A549 (cell line): ENCODE measurements around the gene ARHGEF4. TPM values are rescaled to one million over a fixed set of nuclear protein-coding genes. Genes with fewer than 3 reads are reported as not detected.

Source experiments
- ATAC-seq, 2 experiments: fragments of 200-7000 bp in 1 of 2; fragments of >200 bp in 1 of 2; cut with Nextera tagmentation in 1 of 2; cut with Tn5 transposase in 1 of 2; 3 replicates each; pipeline versions ENCODE4 v1.8.0 to v1.9.1; 2018 to 2020; ENCODE audit warnings: mild to moderate bottlenecking in 1 of 2, moderate library complexity in 1 of 2
- CTCF ChIA-PET: fragments of 300-600 bp; sonication (Branson Sonifier 250); formaldehyde crosslinking; extraction: SDS; loops from one replicate; lab custom pipeline; 2021; ENCODE audit warnings: antibody characterized with exemption, inconsistent platforms; lab: Yijun Ruan, JAX
- POLR2A ChIA-PET: fragments of 350-600 bp; formaldehyde crosslinking; extraction: SDS; loops from one replicate; lab custom pipeline; 2021; ENCODE audit warnings: antibody characterized with exemption, inconsistent platforms; lab: Yijun Ruan, JAX
- DNase-seq, 2 experiments: peaks; one replicate each; pipeline versions ENCODE4 v3.0.0 to v3.0.0-alpha.2; 2011 to 2016; ENCODE audit warnings: low read depth in 1 of 2, low spot score in 1 of 2
- FAIRE-seq: peaks from 2 replicates; lab custom pipeline; 2011; peaks lifted over from hg19 to GRCh38; lab: Jason Lieb, UNC
- H3K27ac ChIP-seq, 2 experiments: fragments of >200 bp; sonication (Bioruptor Twin); formaldehyde crosslinking; 3 replicates each; pipeline ENCODE4 v1.5.1; 2016 to 2017
- H3K4me1 ChIP-seq: fragments of >200 bp; sonication (Bioruptor Twin); formaldehyde crosslinking; 3 replicates; pipeline ENCODE4 v1.6.1; 2016
- H3K4me2 ChIP-seq: fragments of >200 bp; sonication (Bioruptor Twin); formaldehyde crosslinking; 3 replicates; pipeline ENCODE4 v1.6.1; 2016
- H3K4me3 ChIP-seq: fragments of >200 bp; sonication (Bioruptor Twin); formaldehyde crosslinking; 3 replicates; pipeline ENCODE4 v1.5.1; 2016
- H3K9me3 ChIP-seq: fragments of >200 bp; sonication (Bioruptor Twin); formaldehyde crosslinking; 3 replicates; pipeline ENCODE4 v1.6.1; 2016
- BCL3 ChIP-seq: fragments of >200 bp; sonication (Bioruptor Twin); formaldehyde crosslinking; IDR thresholded peaks from 3 replicates; pipeline ENCODE4 v1.6.1; 2016
- CHD4 ChIP-seq: fragments of 200-600 bp; sonication (generic); IDR thresholded peaks from 2 replicates; pipeline ENCODE4 v1.6.1; 2016; ENCODE audit warnings: antibody characterized with exemption, mild to moderate bottlenecking, borderline replicate concordance
- EHF ChIP-seq: fragments of 250-450 bp; sonication (Bioruptor Pico); IDR thresholded peaks from 2 replicates; pipeline ENCODE4 v1.5.0; 2020; ENCODE audit warnings: mild to moderate bottlenecking
- ELK1 ChIP-seq: fragments of 150-350 bp; IDR thresholded peaks from 2 replicates; pipeline ENCODE4 v1.6.1; 2014; ENCODE audit warnings: low read depth, mild to moderate bottlenecking, low read length
- ESRRA ChIP-seq: fragments of 150-350 bp; IDR thresholded peaks from 2 replicates; pipeline ENCODE4 v1.6.1; 2014; ENCODE audit warnings: mild to moderate bottlenecking, low read length, borderline replicate concordance
- HMGXB4 ChIP-seq: fragments of 250-450 bp; sonication (Bioruptor Pico); IDR thresholded peaks from 2 replicates; pipeline ENCODE4 v1.5.0; 2021; ENCODE audit warnings: mild to moderate bottlenecking, moderate library complexity, borderline replicate concordance
- JUN ChIP-seq, 2 experiments: fragments of >200 bp; sonication (Bioruptor Twin); formaldehyde crosslinking; IDR thresholded peaks; 2 replicates in 1 of 2; 3 replicates in 1 of 2; pipeline ENCODE4 v1.6.1; 2016 to 2017
- KDM5A ChIP-seq: fragments of 200-600 bp; sonication (generic); IDR thresholded peaks from 2 replicates; pipeline ENCODE4 v1.6.1; 2016; ENCODE audit warnings: antibody characterized with exemption, mild to moderate bottlenecking
- MAFK ChIP-seq: fragments of 450-650 bp; IDR thresholded peaks from 2 replicates; pipeline ENCODE4 v1.6.1; 2014; ENCODE audit not compliant: partially characterized antibody
- MAX ChIP-seq: IDR thresholded peaks from 2 replicates; pipeline ENCODE4 v1.6.1; 2012
- MAZ ChIP-seq: fragments of 150-350 bp; IDR thresholded peaks from 2 replicates; pipeline ENCODE4 v1.6.1; 2014; ENCODE audit warnings: antibody characterized with exemption, low read depth, low read length, borderline replicate concordance
- MYC ChIP-seq: IDR thresholded peaks from 2 replicates; pipeline ENCODE4 v1.6.1; 2012; ENCODE audit warnings: mild to moderate bottlenecking, inconsistent platforms, low read length, improper control_type of control experiment, borderline replicate concordance
- PBX3 ChIP-seq: IDR thresholded peaks from 2 replicates; pipeline ENCODE4 v1.6.1; 2012
- PHF8 ChIP-seq: fragments of 200-600 bp; sonication (generic); IDR thresholded peaks from 2 replicates; pipeline ENCODE4 v1.6.1; 2016; ENCODE audit warnings: low read depth, mild to moderate bottlenecking, antibody characterized with exemption, moderate library complexity, borderline replicate concordance
- RARB ChIP-seq: fragments of 250-450 bp; sonication (Bioruptor Pico); IDR thresholded peaks from 2 replicates; pipeline ENCODE4 v1.8.0; 2021; ENCODE audit warnings: mild to moderate bottlenecking, moderate library complexity
- TFCP2L1 ChIP-seq: fragments of 250-450 bp; sonication (Bioruptor Pico); IDR thresholded peaks from 2 replicates; pipeline ENCODE4 v1.5.0; 2021; ENCODE audit warnings: mild to moderate bottlenecking
- USF2 ChIP-seq: fragments of 450-650 bp; IDR thresholded peaks from 2 replicates; pipeline ENCODE4 v1.6.1; 2014; ENCODE audit warnings: antibody characterized with exemption
- ZFP36 ChIP-seq: fragments of 450-650 bp; IDR thresholded peaks from 2 replicates; pipeline ENCODE4 v1.6.1; 2014; ENCODE audit warnings: borderline replicate concordance; ENCODE audit not compliant: partially characterized antibody
- WGBS: methylation state at CpG from one replicate; pipeline ENCODE4 v1.1.6; 2017; ENCODE audit errors: missing lambda C conversion rate; 5-methylcytosine and 5-hydroxymethylcytosine counted together
- polyA plus RNA-seq, 4 experiments: library from polyadenylated mRNA; depleted of rRNA in 3 of 4; stranded (reverse); fragments of >200 nt; fragmentation: RNase III in 1 of 4; extraction: RNeasy Plus Mini Kit Qiagen cat#74134 plus additional on column Dnase treatment in 1 of 4; gene quantifications; 2 replicates in 3 of 4; 3 replicates in 1 of 4; pipeline ENCODE4 v1.2.3, GENCODE V29; 2011 to 2017

The ARHGEF4 gene
- polyA plus RNA-seq, 2 of the 4 experiments (the other 2 are of a cell fraction): 1.00 to 2.1 TPM

GRCh38 chr2:131063501-131064283 lies 227.0 kb downstream of the ARHGEF4 start:
- H3K4me3 ChIP-seq: no peak overlapping the region
- H3K4me2 ChIP-seq: no peak overlapping the region
- DNase-seq (no peak), ATAC-seq (no peak), FAIRE-seq (no peak)
- POLR2A ChIA-PET: no interaction called here
- 91% methylated on average over 11 of the region's 11 CpGs for WGBS
- no peak overlapping the region for H3K27ac ChIP-seq
- CTCF ChIA-PET: no interaction called here
- TF ChIP-seq USF2 (no peak), BCL3 (no peak), HMGXB4 (CRISPR knock-in tag) (no peak), CHD4 (no peak), MYC (no peak), KDM5A (no peak), MAZ (no peak), ELK1 (no peak), ZFP36 (no peak), TFCP2L1 (CRISPR knock-in tag) (no peak), PBX3 (no peak), ESRRA (no peak), RARB (CRISPR knock-in tag) (no peak), PHF8 (no peak), EHF (CRISPR knock-in tag) (no peak), MAFK (no peak), JUN (IDR thresholded peaks at IDR 0.05) (no peak), MAX (no peak)
- no peaks in the 10 kb centered on the region for H3K4me1 ChIP-seq
- H3K9me3 ChIP-seq: no peaks in the 10 kb centered on the region
